NOMO-1 treated with DMSO at 0.1 percent for 48 hours (cell line): ENCODE data around the gene RAB20.

Source experiments
- DNase-seq: peaks from one replicate; lab custom pipeline; 2025; ENCODE audit not compliant: unreplicated experiment; lab: John Stamatoyannopoulos, UW

The RAB20 gene

DNA sequence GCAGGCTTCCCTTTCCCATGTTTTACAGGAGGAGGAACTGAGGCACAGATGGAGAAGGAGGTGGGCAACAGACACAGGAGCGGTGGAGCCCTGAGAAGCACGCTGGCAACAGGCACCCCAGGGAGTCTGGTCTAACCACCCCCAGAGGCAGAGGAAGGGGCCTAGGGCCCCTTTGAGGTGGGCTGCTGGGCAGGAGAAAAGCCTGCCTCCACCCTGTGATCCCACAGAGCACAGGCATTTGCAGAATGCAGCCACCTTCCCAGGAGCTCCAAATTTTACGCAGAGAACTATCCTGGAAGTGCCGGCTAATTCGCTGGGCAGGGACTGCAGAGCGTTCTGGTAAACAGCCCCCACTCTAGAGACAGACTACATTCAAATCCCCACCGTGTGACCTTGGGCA, 30.4 kb downstream of the RAB20 start:
- no peak for DNase-seq

DNA sequence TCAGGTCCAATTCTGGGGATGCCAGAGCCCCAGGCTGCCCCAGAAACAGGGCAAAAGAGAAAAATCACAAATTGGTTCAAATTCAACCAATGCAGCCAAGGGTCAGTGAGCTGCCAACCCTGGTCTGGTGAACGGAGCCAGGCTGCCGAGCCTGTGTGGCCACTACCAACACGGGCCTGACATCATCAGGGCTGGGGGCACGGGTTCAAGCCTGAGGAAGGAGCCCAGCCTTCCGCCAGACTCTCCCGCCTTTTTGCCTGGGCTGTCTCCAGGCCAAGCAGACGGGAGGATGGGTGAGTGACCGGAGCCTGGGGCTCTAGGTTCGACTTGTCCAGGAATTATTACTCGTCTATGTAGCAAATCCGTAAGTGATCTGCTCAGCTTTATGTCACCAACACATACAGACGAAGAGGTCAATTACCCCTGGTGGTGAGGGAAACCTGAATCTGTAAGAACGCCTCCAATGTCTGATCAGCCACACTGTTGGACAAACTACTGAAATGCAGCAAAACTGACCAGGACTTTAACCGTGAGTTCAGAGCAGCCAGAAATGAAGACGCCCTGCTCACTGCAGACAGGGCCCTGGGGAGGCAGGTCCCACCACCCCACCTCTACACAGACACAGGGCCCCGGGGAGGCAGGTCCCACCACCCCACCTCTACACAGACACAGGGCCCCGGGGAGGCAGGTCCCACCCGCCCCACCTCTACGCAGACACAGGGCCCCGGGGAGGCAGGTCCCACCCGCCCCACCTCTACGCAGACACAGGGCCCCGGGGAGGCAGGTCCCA, 31.8 kb downstream of the RAB20 start:
- DNase-seq: no peak

DNA sequence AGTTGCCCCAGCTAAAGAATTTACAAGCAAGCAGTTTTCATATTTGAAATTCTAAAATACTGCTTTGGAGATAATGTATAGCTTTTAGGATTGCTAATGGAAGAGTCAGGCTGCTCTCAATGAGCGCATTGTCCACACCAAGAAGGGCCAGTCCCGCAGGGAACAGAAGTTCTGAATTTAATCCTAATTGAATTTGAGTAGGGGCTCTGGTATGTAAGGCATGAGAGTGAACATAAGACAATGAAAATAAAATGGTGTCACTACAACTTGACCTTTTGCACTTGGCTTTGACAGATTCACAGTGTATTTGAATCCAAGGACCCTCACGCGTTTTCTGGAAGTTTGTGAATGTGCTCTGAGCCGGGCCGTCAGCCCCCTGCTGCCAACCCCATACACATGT, 32.6 kb downstream of the RAB20 start:
- DNase-seq: no peak

DNA sequence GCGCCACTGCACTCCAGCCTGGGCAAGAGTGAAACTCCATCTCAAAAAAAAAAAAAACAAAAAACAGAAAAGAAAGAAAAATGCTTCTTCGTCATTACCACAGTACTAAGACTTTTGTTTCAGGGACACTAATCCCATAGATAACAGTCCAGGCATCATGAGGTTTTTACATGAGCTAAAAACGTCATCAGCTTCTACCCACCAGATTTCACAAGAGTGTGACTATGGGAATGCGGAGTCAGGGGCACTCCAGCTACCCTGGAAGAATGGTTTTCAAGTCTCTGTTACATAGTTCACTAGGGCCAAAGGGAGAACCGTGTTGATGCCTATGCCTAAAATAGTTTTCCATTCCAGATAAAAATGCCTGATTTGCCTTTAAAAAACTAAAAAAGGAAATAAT, 33.2 kb downstream of the RAB20 start:
- DNase-seq: peak; percentile 44

DNA sequence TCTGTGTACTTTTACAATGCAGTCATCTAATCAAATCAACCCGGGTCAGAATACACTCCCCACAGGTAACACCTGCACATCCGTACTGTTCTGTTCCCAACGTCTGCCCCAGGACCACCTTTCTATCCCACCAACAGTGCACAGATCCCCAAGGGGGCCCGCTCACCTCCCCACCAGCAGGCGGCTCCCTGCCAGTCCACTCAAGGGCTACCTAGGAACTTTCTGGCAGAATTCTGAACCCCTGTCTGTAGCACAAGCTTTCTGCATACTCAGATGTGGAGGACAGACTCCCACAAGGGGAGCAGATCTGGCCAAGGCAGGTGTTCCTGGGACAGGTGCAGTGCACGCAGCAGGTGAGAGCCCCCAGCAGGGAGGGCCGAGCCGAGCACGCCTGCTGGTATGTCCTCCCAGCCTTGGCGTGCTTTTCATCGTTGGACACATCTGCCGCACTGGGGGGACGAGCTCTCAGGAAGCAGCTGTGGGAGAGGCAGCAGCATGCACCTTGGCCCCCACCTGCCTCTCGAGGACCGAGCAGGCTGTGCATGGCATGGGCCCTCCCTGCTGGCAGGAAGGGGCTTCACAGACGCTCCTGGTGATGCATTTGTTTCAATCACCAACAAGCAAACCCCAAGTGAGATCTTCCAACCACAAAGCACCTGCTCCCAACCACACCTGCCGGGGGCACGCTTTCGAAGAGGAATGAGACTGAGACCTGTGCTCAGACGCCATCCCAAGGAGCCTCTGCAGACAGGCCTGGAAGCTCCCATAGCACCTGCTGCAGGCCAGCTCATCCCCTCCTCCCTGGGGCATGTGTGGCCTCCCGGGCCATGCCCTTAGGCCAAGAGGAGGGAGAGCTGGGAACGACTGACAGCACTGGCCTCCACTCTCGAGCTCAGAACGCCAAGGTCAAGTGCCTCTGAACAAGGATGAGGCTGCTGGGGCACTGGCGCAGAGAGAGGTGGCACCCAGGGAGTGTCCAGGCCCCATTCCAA, 35.9 kb downstream of the RAB20 start:
- DNase-seq: no peak

DNA sequence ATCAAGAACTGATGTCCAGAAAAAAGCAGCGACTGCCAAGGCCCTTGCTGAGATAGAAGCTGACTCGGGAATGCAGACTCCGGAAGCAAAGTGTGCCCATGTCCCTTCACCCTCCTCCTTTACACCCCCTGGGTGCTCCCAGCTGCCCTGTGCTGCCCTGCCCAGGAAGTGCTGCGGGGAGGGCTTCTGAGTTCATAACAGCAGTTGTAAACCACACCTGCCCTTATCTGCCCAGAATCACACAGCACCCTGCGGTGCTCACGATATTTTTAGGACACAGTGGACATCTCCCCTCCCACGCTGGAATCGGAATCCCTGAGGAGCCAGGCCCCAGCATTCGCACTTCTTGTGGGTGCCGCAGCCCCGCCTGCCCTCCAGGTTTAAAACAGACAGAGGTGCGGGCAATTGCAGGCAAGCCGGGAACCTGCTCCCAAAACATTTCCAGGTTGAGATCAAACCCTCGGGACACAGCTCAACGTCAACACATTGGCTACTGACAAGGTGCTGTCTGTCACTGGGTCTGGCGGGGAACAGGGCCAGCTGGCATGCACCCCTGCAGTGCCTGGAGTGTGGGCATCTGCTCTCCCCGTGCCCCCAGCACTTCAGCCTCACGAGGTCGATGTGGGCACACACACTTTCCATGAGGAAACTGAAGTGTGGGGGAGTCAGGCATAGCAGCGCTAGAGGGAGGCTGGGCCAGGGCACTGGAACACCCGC, 36.8 kb downstream of the RAB20 start:
- no peak for DNase-seq

DNA sequence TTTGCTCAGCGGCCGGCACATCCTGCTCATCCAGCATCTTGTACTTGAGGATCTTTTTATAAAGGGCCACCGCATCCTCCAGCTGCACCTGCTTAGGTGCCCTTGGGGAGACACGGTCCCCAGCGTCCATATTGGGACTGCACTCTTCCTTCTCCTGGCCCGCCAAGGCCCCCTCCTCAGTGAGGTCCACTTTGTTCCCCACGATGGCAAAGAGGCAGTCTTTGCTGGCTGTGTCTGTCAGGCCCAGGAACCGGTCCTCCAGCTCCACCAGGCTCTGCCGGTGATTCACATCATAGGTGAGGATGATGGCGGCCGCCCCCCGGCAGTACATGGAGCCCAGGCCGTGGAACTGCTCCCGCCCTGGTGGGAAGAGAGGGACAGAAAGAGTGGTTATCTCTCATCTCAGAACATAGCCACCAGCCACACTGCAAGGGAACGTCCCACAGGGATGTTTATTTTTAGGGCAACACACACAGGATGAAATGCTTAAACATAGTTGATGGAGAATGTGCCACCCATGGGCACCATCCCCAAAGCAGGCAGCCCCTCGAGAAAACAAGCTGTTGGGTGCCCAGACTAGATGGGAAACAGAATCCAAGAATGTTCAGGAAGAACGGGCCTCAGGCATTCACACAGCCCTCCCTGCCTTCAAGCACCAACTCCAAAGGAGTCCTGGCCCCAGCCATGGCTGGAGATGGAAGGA, 37.5 kb downstream of the RAB20 start:
- DNase-seq: no peak

DNA sequence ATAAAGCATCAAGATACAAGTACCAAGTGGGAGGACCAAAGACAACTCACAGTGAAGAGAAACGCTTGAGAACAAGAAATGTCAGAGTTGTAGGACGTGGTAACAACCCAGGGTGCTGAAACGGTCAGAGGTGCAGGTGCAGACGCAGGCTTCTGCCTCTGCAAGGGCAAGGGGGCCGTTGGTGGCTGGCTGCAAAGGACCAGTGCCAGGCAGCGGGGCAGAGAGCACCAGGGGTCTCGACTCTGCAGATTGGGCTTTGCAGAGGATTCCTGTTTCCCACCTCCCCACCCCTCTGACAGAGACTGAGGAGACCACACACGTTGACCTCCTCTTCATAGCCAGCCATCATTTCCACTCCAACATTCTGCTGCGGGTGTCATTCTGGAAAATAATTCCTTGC, 38.3 kb downstream of the RAB20 start:
- no peak for DNase-seq

DNA sequence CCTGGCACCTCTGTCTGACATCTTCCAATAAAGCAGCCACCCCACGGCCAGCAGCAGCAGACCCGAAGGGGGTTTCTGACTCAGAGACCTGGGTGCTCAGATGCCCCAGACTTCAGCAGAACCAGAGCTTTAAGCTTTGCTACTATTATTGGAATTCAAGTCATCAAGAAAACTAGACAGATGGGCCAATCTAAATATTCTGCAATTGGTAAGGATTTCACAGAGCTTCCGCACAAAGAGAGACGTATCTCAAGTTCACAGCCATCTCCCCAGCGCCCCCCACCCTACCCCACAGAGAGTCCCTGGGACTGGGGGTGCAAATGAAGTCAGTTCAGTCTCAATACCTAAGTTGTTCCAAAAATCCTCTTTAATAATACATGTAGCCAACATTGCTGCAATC, 38.8 kb downstream of the RAB20 start:
- no peak for DNase-seq

DNA sequence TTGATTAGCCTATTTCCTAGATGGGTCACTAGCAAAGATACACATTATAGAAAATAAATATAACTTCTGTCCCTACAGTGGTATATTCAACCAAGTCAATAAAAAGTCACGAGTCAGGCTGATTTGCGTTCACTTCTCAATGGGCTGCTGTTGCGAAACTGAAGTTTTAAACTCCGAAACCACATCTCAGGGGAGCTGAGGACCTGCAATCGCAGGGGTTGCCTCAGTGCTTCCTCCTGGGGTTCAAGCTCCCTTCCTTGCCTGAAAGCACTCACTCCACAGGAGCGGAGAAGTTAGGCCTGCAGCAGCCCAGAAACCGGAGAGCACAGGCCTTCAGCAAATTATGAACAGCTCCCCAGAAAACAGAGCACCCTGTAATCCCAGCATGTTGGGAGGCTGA, 39.6 kb downstream of the RAB20 start:
- peak; percentile 87 for DNase-seq

DNA sequence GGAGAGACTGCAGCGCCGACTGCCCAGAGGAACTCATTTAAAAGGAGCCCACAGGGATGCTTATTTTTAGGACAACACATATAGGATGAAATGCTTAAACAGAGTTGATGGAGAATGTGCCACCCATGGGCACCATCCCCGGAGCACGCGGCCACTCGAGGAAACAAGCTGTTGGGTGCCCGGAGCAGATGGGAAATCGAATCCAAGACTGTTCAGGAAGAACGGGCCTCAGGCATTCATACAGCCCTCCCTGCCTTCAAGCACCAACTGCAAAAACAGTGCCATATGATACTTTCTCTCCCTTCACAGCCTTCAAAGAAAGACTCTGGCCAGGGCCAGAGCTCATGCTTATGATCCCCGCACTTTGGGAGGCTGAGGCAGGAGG, 40.2 kb downstream of the RAB20 start:
- DNase-seq: no peak

DNA sequence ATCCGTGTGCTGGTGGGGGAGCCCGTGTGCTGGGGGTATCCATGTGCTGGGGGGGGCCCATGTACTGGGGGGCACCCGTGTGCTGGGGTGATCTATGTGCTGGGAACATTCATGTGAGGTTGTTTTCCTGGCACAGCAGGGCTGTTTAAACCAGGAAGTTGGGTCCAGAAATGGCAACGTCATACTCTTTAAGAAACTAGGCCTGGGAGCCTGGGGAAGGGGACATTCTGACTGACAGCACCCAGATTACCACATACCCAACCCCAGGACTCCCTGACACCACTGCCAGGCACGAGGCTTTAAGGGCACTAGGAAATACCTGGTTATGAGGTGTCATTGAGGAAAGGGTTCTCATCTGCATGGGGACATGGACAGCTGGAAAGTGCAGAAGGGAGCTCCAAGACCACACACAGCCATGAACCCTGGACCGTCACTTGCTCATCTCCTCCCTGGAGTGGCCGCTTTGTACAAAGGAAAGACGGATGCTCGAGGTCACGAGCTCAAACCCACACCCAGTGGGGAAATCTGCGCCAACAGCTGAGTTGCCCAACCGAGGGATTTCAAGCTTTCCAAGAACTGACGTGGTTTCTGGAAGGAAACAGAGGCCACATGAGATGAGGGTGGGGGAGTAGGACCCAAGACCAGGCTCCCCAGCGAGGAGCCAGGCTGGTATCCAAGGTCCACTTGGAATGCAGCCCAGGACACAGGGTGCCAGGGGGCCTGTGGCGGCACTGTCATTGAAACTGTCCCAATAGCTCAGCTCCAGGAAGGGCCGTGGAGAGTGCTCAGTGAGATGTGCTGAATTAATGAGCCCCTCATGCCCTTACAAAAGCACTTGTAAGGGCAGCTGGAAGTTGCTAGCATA, 40.9 kb downstream of the RAB20 start:
- DNase-seq: peak; percentile 52

DNA sequence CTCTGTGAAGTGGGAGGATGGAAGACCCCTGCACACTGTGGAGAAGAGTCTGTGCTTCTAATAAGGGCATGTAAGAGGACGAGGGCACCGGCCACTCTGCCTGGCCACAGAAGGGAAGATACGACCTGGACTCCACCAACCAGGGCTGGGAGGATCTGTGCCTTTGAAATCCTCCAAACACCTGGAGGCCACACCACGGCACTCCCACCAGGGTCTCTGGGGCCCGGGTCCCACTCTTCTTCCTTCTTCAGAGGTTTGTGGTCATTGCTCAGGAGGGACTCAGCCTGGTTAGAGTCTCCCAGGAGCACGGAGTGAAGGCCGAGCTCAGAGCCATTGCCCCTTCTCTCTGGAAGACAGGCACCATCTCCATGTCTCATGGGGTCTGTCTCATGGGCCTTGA, 42.0 kb downstream of the RAB20 start:
- DNase-seq: no peak

DNA sequence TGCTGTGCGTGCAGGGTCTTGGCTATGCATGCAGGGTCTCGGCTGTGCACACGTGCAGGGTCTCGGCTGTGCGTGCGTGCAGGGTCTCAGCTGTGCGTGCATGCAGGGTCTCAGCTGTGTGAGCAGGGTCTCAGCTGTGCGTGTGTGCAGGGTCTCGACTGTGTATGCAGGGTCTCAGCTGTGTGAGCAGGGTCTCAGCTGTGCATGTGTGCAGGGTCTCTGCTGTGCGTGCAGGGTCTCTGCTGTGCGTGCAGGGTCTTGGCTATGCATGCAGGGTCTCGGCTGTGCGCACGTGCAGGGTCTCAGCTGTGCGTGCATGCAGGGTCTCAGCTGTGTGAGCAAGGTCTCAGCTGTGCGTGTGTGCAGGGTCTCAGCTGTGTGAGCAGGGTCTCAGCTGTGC, 42.5 kb downstream of the RAB20 start:
- no peak for DNase-seq

DNA sequence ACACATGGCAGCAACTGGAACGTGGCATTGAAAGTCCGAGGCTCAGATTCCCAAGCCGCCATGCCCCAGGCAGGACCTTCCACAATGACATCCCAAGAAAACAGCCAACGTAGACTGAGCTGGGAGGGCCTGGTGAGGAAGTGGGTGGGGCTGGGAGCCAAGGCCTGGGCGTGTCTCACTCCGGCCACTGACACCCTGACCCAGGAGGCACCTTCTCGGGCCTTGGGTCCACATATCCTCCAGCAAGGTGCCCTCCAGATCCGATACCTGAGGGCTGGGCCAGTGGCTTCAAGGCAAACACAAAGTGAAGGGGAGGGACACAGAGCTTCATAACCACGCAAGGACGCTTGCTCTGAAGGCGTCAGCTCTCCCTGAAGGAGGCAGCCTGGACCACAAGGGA, 43.0 kb downstream of the RAB20 start:
- DNase-seq: no peak

DNA sequence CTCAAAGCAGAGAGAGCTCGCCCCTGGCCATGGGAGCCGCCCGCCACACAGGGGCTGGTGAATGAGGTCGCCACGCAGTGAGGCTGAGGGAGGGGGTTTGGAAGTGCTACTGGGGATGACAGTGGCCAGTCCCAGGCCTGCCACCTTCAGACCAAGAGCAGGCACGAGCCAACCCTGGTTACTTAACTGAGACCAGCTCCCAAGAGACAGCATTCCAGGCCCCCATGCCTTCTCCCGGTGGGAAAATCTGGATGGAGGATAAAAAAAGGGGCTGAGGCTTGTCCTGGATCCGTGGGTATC, 43.3 kb downstream of the RAB20 start:
- DNase-seq: no peak

DNA sequence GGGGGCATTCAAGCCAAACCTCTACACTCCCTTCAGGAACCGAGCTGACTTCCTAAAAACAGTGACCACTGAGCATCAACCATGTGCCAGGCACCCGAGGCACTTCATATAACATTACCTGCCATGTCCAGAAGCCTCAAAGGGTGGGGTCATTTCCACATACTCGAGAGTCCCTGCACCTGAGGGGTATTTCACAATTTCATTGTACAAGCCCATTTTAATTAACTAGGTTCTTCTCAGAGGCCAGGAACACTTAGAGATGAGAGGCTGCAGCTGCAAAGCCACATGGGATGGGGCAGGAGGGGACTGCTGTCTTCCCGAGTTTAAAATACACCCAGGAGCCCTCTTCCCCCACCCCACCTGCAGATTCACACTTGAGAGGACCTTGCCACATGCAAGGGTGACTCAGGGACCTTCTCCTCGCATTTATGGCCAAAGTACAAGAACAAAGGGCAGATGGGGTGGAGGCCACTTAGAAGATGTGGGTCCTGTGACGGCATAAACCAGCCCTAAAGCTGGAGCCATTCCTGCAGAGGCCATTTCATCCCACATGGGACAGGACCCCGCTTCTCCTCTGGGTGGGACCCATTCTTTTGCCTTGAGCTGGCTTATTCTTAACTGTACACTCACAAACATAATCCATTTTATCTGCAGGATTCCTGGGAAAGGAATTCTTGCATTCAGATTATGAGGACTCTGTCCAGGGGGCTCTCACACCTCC, 43.9 kb downstream of the RAB20 start:
- DNase-seq: no peak

DNA sequence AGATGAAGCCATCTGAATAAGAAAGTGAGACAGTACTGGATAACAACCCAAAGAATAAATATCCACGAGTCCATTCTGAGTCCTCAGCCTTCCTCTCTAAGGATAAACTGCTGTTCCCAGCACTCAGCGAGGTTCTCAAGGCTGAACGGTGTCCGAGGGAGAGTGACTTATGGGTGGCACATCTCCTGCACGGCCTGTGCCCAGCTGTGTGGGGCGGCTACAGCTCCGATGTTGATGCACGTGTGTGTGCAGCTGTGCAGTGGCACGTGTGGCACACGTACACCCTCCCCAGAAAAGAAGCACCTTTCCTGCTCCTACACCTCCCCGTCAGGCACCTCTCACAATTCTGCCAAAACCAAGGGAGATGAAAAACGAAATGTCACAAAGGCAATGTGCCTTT, 45.0 kb downstream of the RAB20 start:
- DNase-seq: no peak

DNA sequence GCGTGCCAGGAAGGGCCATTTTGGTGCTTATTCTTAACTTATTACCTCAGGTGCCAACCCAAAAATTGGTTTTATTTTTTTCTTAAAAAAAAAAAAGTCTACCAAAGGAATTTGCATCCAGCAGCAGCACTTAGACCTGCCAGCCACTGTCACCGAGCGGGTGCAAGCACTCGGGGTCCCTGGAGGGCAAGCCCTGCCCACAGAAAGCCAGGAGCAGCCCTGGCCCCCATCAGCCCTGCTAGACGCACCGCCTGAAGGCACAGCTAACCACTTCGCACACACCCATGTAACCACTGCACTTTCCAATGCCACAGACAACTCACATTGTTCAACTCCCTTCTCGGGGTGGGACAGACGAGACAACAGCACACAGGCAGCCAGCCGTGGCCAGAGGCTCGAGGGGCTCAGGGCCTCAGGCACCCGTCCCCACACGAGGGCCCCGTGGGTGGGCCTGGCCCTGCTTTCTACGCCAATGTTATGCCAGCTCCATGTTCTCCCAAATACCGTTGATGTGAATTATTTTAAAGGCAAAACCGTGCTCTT, 49.3 kb downstream of the RAB20 start:
- DNase-seq: no peak
